Activated CD8-positive, alpha-beta memory T cell treated with anti-CD3 and anti-CD28 coated beads, Interleukin-2, amount 10 ng/mL, durations not matched to agents 7 days and 5 days (primary cell): ENCODE data around the gene YEATS4. TPM values are rescaled to one million over a fixed set of nuclear protein-coding genes. Genes with fewer than 3 reads are reported as not detected.

Experiments used
- ATAC-seq: fragments of 150-1000 bp; cut with Tn5 transposase; one replicate; pipeline ENCODE4 v1.10.0; 2021; ENCODE audit warnings: moderate library complexity
- CTCF ChIA-PET: fragments of 350-600 bp; sonication (Branson Sonifier 250); formaldehyde crosslinking; loops from one replicate; lab custom pipeline; 2021; ENCODE audit warnings: antibody characterized with exemption; lab: Charles Lee
- DNase-seq: peaks from one replicate; pipeline ENCODE4 v3.0.0-alpha.2; 2020
- H3K27ac Mint-ChIP-seq: one replicate; pipeline ENCODE4 v1.8.0; 2021; ENCODE audit warnings: mild to moderate bottlenecking, mixed read lengths
- H3K27me3 Mint-ChIP-seq: one replicate; pipeline ENCODE4 v1.8.0; 2021; ENCODE audit warnings: mixed read lengths
- H3K36me3 Mint-ChIP-seq: one replicate; pipeline ENCODE4 v1.8.0; 2021; ENCODE audit warnings: mild to moderate bottlenecking, mixed read lengths
- H3K4me1 Mint-ChIP-seq: one replicate; pipeline ENCODE4 v1.8.0; 2021; ENCODE audit warnings: mixed read lengths
- H3K4me3 Mint-ChIP-seq: one replicate; pipeline ENCODE4 v1.8.0; 2021; ENCODE audit warnings: mild to moderate bottlenecking, moderate library complexity, mixed read lengths
- H3K9me3 Mint-ChIP-seq: one replicate; pipeline ENCODE4 v1.8.0; 2022; ENCODE audit warnings: low read depth, mixed read lengths
- total RNA-seq, 2 experiments: library from RNA; stranded (reverse); gene quantifications; one replicate each; pipeline ENCODE4 v1.2.3, GENCODE V29; 2021

Gene YEATS4
- total RNA-seq, 2 experiments from 2014 or later, result 40.9 to 47.3 TPM

DNA sequence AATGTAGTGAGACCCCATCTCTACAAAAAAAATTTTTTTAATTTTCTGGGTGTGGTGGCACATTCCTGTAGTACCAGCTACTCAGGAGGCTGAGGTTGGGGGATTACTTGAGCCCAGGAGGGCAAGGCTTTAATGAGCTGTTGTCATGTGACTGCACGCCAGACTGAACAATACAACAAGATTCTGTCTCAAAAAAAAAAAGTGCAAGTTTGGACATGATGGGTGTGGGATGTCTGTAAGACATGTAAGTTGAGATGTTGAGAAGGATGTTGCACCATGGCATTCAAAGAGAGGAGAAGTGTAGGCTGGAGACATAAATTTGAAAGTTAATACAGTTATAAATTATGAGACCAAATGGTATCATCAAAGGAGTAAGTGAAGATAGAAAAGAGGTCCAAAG is 23.5 kb downstream of the YEATS4 start:
- Mint-ChIP-seq H3K27me3 (no peaks in the 10 kb centered on the region), H3K4me1 (peaks cover 12% of the 10 kb centered on the region), H3K9me3 (no peaks in the 10 kb centered on the region), H3K4me3 (no peak overlapping the region), H3K36me3 (peaks cover 45% of the 10 kb centered on the region), H3K27ac (no peak overlapping the region)
- DNase-seq (no peak), ATAC-seq (no peak)
- CTCF ChIA-PET, result interaction anchor here (0.8 kb wide), 1 partner anchor 188 kb away, joined by 3 read pairs; no protein-coding TSS in a partner anchor

DNA sequence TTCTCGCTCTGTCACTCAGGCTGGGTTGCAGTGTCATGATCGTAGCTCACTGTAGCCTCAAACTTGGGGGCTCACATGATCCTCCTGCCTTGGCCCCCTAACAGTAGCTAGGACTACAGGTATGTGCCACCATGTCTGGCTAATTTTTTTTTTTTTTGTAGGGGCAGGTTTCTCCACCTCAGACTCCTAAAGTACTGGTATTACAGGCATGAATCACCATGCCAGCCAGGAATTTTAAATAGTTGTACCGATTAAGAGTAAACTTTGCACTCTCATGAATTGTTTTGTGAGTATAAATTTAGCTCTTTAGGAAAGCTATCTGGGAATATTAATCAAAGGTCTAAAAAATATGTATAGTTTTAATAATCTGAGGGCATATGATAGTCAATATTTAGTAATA is 25.5 kb downstream of the YEATS4 start:
- H3K27ac Mint-ChIP-seq, result no peak overlapping the region
- DNase-seq (no peak), ATAC-seq (no peak)
- CTCF ChIA-PET, result interaction anchor here (1.3 to 1.5 kb wide), 2 partner anchors 27 to 228 kb away, joined by 3 to 4 read pairs; no protein-coding TSS in a partner anchor
- peaks cover 12% of the 10 kb centered on the region for H3K4me1 Mint-ChIP-seq
- H3K27me3 Mint-ChIP-seq, result no peaks in the 10 kb centered on the region
- peaks cover 36% of the 10 kb centered on the region for H3K36me3 Mint-ChIP-seq
- no peaks in the 10 kb centered on the region for H3K9me3 Mint-ChIP-seq
- no peak overlapping the region for H3K4me3 Mint-ChIP-seq

DNA sequence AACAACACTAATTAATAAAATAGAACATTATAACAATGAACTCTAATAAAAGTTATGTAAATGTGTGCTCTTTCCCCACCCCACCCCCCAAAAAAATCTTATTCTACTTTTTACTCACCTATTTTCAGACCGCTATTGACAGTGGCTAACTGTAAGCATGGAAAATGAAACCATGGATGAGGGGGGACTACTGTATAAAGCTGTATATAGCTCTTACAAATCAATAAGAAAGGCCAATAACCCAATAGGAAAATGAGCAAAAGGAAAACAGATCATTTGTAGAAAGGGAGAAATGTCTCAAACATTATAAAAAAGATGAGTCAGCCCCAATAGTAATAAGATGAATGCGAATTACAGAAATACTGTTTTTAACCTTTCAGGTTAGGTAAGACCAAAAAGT is 27.4 kb downstream of the YEATS4 start:
- no peak overlapping the region for H3K4me3 Mint-ChIP-seq
- H3K9me3 Mint-ChIP-seq, result no peaks in the 10 kb centered on the region
- no peaks in the 10 kb centered on the region for H3K27me3 Mint-ChIP-seq
- no peak overlapping the region for H3K27ac Mint-ChIP-seq
- CTCF ChIA-PET, result no interaction called here
- peaks cover 39% of the 10 kb centered on the region for H3K36me3 Mint-ChIP-seq
- no peak for DNase-seq
- no peak for ATAC-seq
- H3K4me1 Mint-ChIP-seq, result peaks cover 12% of the 10 kb centered on the region

DNA sequence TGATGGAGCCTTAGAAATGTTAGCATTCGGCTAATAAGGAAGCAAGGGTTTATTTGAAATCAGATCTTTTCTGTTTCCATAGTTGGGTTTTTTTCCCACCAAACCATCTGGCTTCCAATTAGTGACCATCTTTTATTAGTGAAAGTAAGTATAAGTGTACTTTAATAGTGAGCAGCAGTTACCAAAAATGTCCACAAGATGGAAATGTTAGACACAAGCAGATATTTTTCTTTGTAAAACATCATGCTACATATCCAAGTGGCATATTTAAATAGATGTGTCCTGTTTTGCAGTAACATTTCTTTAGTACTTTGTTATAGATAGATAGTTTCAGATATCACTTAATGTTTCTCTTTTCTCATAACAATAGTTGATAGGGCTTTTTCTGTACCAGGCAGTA is 28.8 kb downstream of the YEATS4 start:
- no peak for DNase-seq
- Mint-ChIP-seq H3K27ac (no peak overlapping the region), H3K4me1 (peaks cover 6% of the 10 kb centered on the region), H3K9me3 (no peaks in the 10 kb centered on the region), H3K36me3 (peaks cover 42% of the 10 kb centered on the region), H3K4me3 (no peak overlapping the region), H3K27me3 (no peaks in the 10 kb centered on the region)
- ATAC-seq, result no peak
- CTCF ChIA-PET, result interaction anchor here (0.6 to 3.4 kb wide), 3 partner anchors 25 to 182 kb away, joined by 3 to 14 read pairs (median 4); no protein-coding TSS in a partner anchor

DNA sequence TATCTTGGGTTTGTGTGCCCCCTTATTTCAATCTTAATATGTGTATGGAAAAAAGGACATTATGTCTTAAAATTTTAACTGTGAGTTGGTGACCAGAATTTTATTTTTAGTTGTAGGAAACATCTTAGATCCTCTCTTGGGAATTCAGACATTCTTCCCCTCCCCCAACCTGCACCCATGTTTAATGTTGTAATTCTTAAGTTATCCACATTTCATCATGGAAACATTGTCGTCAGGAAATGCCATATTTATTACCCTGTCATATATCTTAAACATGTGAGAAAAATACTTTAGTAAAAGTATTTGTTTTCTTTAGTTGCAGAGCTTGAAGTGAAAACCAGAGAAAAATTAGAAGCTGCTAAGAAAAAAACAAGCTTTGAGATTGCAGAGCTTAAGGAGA is 30.3 kb downstream of the YEATS4 start:
- Mint-ChIP-seq H3K4me1 (peaks cover 6% of the 10 kb centered on the region), H3K9me3 (no peaks in the 10 kb centered on the region), H3K27ac (no peak overlapping the region), H3K27me3 (no peaks in the 10 kb centered on the region), H3K4me3 (no peak overlapping the region), H3K36me3 (peaks cover 49% of the 10 kb centered on the region)
- CTCF ChIA-PET, result interaction anchor here (1.4 to 3.4 kb wide), 2 partner anchors 32 to 180 kb away, joined by 3 to 14 read pairs; no protein-coding TSS in a partner anchor
- ATAC-seq (no peak), DNase-seq (no peak)

DNA sequence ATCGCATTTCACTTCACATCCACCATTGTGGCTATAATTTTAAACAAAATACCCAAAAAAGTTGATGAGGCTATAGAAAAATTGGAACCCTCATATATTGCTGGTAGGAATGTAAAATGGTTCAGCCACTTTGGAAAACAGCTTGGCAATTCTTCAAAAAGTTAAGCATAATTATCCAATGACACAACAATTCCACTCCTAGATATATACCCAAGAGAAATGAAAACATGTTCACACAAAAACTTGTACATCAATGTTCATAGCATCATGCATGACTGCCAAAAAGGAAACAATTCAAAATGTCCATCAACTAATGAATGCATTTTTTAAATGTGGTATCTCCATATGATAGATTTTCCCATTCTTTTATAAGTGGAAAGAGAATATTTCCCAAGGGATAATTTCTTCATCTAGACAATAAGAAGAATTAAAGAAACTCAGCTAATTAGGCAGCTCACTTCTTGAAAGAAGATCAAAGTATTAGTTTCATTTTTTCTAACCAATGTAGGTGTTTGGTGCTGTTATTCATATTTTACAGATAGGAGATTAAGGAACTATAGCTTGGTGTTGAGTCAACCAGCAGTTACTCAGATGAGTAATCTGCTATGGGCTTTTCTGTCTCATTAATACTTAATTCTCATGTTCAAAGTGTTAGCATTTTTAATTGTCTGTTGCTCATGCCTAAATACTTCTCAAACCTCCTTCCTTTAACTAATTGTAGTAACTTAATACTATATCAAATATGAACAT is 32.8 kb downstream of the YEATS4 start:
- H3K4me1 Mint-ChIP-seq, result no peaks in the 10 kb centered on the region
- DNase-seq (no peak), ATAC-seq (no peak)
- no peak overlapping the region for H3K4me3 Mint-ChIP-seq
- CTCF ChIA-PET, result no interaction called here
- H3K36me3 Mint-ChIP-seq, result peaks cover 66% of the 10 kb centered on the region
- H3K27me3 Mint-ChIP-seq, result no peaks in the 10 kb centered on the region
- H3K27ac Mint-ChIP-seq, result no peak overlapping the region
- peaks cover 14% of the 10 kb centered on the region for H3K9me3 Mint-ChIP-seq

DNA sequence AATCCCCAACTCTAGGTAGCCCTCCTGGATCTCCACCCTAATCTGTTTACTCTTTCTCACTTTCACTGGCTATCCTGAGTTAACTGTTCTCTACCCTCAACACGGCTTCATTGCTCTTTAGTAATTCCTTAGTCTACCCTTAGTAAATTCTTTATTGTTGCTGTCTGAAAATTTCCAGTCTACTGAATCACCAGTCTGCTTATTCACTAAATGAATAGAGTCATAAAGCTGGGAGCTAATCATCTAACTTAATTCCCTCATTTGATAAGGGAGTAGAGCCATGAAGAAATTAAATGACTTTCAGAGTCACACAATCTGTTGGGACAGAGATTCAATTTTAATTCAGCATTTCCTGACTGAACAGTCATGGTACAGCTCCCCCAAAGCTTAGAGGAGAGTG is 36.5 kb downstream of the YEATS4 start:
- Mint-ChIP-seq H3K27ac (no peak overlapping the region), H3K4me1 (no peaks in the 10 kb centered on the region), H3K4me3 (no peak overlapping the region), H3K27me3 (no peaks in the 10 kb centered on the region), H3K9me3 (peaks cover 15% of the 10 kb centered on the region), H3K36me3 (peaks cover 58% of the 10 kb centered on the region)
- DNase-seq (no peak), ATAC-seq (no peak)
- CTCF ChIA-PET, result no interaction called here

DNA sequence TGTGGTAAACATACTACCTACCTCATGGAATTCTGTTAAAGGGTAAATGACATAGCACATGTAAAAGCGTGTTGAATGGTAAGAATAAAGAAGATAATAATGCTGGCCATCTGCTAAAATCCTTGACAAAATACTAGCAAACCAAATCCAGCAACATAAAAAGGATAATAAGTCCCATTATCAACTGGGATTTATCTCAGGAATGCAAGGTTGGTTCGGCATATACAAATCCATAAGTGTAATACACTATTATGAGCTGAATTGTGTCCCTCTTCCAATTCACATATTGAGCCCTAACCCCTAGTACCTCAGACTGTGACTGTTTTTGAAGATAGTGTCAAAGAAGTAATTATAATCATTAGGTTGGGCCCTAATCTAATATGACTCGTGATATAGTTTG is 37.4 kb downstream of the YEATS4 start:
- Mint-ChIP-seq H3K27ac (no peak overlapping the region), H3K4me1 (no peaks in the 10 kb centered on the region), H3K36me3 (peaks cover 50% of the 10 kb centered on the region), H3K4me3 (no peak overlapping the region), H3K9me3 (peaks cover 15% of the 10 kb centered on the region), H3K27me3 (no peaks in the 10 kb centered on the region)
- DNase-seq, result no peak
- CTCF ChIA-PET, result interaction anchor here (1.0 kb wide), 1 partner anchor 40 kb away, joined by 3 read pairs; no protein-coding TSS in a partner anchor
- no peak for ATAC-seq

DNA sequence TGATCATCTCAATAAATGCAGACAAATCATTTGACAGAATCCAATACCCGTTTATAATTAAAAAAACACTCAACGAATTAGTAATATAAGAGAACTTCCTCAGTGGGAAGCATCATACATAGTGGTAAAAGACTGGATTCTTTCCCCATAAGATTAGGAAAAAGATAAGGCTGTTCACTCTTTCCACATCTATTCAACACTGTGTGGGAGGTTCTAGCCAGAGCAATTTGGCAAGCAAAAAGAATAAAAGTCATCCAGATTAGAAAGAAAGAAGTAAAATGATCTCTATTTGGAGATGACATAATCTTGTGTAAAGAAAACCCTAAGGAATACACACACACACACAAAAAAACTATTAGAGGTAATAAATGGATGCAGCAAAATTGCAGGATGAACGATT is 38.4 kb downstream of the YEATS4 start:
- ATAC-seq (no peak), DNase-seq (no peak)
- Mint-ChIP-seq H3K27ac (no peak overlapping the region), H3K9me3 (peaks cover 15% of the 10 kb centered on the region), H3K4me1 (no peaks in the 10 kb centered on the region), H3K36me3 (peaks cover 42% of the 10 kb centered on the region), H3K27me3 (no peaks in the 10 kb centered on the region), H3K4me3 (no peak overlapping the region)
- CTCF ChIA-PET, result no interaction called here

DNA sequence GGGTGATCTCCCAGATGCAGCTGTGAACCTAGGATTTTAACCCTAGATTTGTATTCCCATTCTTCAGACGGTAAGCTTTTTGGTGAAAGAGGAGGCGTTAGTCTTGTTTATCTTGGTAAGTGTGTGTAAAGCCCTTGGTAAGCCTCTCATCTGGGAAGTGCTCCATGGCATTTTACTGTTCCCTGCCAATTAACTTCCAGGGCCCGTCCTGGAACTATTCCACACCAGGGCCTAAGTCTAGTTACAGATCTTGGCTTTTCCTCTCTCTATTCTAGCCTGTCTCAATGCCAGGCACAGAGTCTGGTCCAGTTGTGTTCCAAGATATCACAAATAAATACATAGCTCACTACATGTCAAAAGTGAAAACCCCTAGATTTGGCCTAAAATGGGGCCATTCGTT is 42.4 kb downstream of the YEATS4 start:
- H3K4me3 Mint-ChIP-seq, result no peak overlapping the region
- H3K36me3 Mint-ChIP-seq, result peaks cover 13% of the 10 kb centered on the region
- no peaks in the 10 kb centered on the region for H3K4me1 Mint-ChIP-seq
- DNase-seq (no peak), ATAC-seq (no peak)
- H3K27me3 Mint-ChIP-seq, result no peaks in the 10 kb centered on the region
- CTCF ChIA-PET, result no interaction called here
- H3K9me3 Mint-ChIP-seq, result peaks cover 6% of the 10 kb centered on the region
- no peak overlapping the region for H3K27ac Mint-ChIP-seq

DNA sequence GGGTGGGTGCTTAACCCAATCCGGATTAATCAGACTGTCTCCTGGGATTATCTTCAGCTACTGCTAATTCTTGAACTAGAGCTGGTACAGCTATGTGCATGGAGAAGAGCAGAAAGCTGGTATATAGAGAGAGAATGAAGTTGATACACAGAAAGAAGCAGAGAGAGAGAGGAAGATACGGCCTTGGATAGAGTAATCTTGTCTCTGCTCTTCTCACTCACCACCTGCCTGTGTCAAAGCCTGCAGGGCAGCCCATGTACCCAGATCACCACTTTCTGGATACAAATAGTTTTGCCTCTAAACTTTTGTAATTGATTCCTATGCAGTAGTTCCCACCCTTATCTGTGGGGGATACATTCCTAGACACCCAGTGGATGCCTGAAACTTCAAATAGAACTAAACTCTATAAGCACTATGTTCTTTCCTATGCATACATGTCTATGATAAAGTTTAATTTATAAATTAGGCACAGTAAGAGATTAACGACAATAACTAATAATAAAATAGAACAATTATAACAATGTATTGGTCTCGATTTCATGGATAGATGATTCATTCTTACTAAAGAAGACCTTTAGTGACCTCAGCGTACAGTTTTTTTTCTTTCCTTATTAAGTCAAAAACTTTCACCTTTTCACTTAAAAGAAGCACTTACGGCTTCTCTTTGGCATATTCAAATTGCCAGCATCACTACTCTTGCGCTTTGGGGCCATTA is 45.5 kb downstream of the YEATS4 start:
- Mint-ChIP-seq H3K4me1 (no peaks in the 10 kb centered on the region), H3K36me3 (peaks cover 11% of the 10 kb centered on the region), H3K27me3 (no peaks in the 10 kb centered on the region), H3K4me3 (no peak overlapping the region), H3K9me3 (no peaks in the 10 kb centered on the region), H3K27ac (no peak overlapping the region)
- DNase-seq (no peak), ATAC-seq (no peak)
- CTCF ChIA-PET, result no interaction called here

DNA sequence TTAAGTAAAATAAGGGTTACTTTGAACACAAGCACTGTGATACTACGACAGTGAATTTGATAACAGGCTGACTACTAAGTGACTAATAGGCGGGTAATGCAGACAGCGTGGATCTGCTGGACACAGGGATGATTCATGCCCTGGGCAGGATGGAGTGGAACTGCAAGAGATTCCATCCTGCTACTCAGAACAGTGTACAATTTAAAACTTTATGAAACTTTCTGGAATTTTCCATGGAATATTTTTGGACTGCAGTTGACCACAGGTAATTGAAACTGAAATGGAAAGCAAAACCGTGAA is 46.0 kb downstream of the YEATS4 start:
- CTCF ChIA-PET, result no interaction called here
- H3K36me3 Mint-ChIP-seq, result peaks cover 13% of the 10 kb centered on the region

DNA sequence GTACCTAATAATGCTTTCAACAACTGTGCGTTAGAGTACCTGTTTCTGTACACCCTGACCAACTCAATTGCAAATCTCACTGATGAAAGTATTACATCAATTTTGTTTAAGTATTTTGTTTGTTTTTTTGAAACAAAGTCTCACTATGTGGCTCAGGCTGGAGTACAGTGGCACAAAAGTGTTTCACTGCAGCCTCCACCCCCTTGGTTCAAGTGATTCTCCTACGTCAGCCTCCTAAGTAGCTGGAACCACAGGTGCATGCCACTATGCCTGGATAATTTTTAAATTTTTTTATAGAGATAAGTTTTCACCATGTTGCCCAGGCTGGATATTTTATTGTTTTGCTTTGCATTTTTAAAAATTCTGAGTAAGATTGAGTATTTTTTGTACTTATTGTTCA is 46.7 kb downstream of the YEATS4 start:
- H3K4me1 Mint-ChIP-seq, result no peaks in the 10 kb centered on the region
- H3K4me3 Mint-ChIP-seq, result no peak overlapping the region
- H3K27ac Mint-ChIP-seq, result no peak overlapping the region
- no peaks in the 10 kb centered on the region for H3K9me3 Mint-ChIP-seq
- no peaks in the 10 kb centered on the region for H3K27me3 Mint-ChIP-seq
- CTCF ChIA-PET, result no interaction called here
- ATAC-seq, result no peak
- no peak for DNase-seq
- H3K36me3 Mint-ChIP-seq, result peaks cover 13% of the 10 kb centered on the region

More for the DNA sequence above, 46.0 kb downstream of the YEATS4 start:
- Mint-ChIP-seq H3K27ac (no peak overlapping the region), H3K4me3 (no peak overlapping the region), H3K4me1 (no peaks in the 10 kb centered on the region), H3K27me3 (no peaks in the 10 kb centered on the region), H3K9me3 (no peaks in the 10 kb centered on the region)
- no peak for DNase-seq
- no peak for ATAC-seq

DNA sequence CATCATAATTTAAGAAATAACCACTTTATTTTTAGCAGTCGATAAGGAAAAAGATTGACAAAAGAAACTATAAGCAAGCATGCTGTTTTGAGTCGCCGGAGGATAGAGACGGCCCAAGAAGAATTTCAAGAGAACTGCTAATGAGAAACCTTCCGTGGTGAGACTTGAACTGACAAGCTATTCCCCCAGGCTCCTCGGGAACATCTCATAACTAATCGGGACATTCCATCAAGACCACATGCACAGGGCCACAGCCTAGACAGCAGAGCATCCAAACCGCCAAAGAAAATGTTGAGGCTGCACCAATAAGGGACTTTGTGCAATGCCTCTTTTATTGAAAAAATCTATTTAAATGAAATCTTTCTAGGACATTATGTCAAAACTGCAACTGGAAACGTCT is 51.0 kb downstream of the YEATS4 start:
- no peak overlapping the region for H3K27ac Mint-ChIP-seq
- H3K27me3 Mint-ChIP-seq, result no peaks in the 10 kb centered on the region
- no peak overlapping the region for H3K4me3 Mint-ChIP-seq
- ATAC-seq (no peak), DNase-seq (no peak)
- CTCF ChIA-PET, result no interaction called here
- peaks cover 16% of the 10 kb centered on the region for H3K36me3 Mint-ChIP-seq
- no peaks in the 10 kb centered on the region for H3K9me3 Mint-ChIP-seq
- no peaks in the 10 kb centered on the region for H3K4me1 Mint-ChIP-seq
